ENCODE measurements around the gene PAAF1.

Gene PAAF1, protein sequence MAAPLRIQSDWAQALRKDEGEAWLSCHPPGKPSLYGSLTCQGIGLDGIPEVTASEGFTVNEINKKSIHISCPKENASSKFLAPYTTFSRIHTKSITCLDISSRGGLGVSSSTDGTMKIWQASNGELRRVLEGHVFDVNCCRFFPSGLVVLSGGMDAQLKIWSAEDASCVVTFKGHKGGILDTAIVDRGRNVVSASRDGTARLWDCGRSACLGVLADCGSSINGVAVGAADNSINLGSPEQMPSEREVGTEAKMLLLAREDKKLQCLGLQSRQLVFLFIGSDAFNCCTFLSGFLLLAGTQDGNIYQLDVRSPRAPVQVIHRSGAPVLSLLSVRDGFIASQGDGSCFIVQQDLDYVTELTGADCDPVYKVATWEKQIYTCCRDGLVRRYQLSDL

DNA sequence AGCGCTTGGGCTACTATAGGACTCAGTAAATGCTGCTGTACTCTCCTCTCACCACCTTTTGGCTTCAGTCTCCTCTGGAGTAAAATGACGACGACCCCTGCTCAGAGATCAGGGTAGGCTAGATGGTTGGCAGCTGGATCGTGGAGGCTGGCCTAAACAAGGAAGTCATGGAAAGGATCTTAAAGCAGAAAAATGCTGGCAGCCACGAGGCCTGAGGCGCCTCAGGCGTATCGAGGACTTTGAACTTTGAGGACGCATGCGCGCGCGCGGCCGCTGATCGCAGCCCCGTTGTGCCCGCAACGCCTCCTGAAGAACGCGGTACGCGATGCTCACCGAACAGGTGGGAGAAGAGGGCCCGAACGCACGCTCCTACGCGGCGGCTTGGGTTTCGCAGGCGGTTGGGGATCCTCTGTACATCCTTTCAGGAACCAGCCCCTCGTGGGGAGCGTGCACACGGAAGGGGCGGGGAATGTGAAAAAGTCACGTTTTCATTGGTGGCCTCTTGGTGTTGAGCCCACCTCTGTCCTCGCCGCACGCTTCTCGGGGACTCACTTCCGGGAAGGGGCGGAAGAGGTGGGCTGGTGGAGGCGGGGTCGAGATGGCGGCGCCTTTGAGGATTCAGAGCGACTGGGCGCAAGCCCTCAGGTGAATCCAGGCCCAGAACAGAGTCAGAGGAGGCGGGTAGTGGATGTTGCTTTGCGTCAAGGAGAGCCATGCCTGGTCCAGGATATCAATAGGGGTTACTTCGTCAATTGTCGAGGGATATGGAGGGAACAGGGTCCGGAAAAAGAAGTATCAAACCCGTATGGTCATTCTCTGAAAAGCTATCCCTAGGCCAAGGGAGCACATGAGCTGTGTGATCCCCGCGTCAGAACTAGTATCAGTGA, at the start of gene PAAF1, which contains the start of gene COA4:
Gene PAAF1 (plus strand): TSS at position 576 of the 887 bp plus-strand sequence. CDS start 23 bp downstream, at position 599.
Gene COA4 (minus strand): TSS at position 423 of the 887 bp plus-strand sequence. CDS start 3,468 bp downstream, outside the sequence.
- TF ChIP-seq, protein P1, sequence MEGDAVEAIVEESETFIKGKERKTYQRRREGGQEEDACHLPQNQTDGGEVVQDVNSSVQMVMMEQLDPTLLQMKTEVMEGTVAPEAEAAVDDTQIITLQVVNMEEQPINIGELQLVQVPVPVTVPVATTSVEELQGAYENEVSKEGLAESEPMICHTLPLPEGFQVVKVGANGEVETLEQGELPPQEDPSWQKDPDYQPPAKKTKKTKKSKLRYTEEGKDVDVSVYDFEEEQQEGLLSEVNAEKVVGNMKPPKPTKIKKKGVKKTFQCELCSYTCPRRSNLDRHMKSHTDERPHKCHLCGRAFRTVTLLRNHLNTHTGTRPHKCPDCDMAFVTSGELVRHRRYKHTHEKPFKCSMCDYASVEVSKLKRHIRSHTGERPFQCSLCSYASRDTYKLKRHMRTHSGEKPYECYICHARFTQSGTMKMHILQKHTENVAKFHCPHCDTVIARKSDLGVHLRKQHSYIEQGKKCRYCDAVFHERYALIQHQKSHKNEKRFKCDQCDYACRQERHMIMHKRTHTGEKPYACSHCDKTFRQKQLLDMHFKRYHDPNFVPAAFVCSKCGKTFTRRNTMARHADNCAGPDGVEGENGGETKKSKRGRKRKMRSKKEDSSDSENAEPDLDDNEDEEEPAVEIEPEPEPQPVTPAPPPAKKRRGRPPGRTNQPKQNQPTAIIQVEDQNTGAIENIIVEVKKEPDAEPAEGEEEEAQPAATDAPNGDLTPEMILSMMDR (IDR thresholded peaks at IDR 0.05; ENCODE audit: low read depth, low read length, missing control alignments), result no peak
- DNase-seq (ENCODE audit: low read depth), result peak; percentile 88
- peak within 1 kb of the TSS; percentile 75 for H3K4me3 ChIP-seq (ENCODE audit: low read depth, low read length)
- in situ Hi-C loops (cut with HindIII; ENCODE audit: low sequenced_read_pairs), result no loop called here

DNA sequence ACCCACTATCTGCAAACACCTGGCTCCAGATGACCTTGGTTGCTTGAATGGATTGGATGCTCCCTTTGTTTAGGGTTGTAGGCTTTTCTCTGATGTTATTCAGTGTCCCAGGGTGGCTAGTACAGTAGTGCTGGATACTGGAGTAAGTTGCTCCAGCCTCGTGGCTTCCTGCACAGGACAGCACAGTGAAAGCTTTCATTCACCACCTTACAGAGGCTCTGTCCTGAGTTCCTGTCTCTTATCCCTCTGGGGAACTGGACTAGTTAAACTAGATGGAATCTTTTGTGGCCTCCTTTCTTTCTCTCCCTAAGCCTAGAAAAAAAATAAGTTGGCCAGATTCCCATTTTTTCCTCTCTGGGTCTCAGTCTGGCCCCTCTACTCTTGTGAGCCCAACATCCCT, 46.5 kb upstream of the PAAF1 start:
- no peak overlapping the region for H3K4me3 ChIP-seq (ENCODE audit: low read depth, low read length)
- TF ChIP-seq, protein P1 (IDR thresholded peaks at IDR 0.05; ENCODE audit: low read depth, low read length, missing control alignments), result no peak
- in situ Hi-C loops (cut with HindIII; ENCODE audit: low sequenced_read_pairs), result no loop called here
- DNase-seq (ENCODE audit: low read depth), result no peak

DNA sequence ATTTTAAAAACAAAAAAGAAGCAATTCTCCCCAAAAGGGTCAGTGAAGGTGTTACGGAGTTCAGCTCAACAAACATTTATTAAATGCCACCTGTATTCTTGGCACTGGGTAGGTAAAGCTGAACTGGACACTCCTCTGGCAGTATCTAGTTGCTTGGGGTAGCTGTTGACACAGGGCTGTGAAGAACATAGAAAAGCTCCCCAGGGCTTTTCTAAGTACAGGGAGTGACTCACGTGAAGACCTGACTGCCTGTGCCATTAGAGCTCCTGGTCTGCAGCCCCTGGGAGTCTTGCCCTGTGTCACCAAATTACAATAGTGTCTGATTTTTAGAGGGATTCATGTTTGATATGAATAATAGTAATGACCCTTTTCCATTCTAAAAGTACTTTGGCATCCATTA, 43.7 kb upstream of the PAAF1 start:
- H3K4me3 ChIP-seq (ENCODE audit: low read depth, low read length), result no peak overlapping the region
- in situ Hi-C loops (cut with HindIII; ENCODE audit: low sequenced_read_pairs), result no loop called here
- TF ChIP-seq, protein P1 (IDR thresholded peaks at IDR 0.05; ENCODE audit: low read depth, low read length, missing control alignments), result no peak
- no peak for DNase-seq (ENCODE audit: low read depth)

DNA sequence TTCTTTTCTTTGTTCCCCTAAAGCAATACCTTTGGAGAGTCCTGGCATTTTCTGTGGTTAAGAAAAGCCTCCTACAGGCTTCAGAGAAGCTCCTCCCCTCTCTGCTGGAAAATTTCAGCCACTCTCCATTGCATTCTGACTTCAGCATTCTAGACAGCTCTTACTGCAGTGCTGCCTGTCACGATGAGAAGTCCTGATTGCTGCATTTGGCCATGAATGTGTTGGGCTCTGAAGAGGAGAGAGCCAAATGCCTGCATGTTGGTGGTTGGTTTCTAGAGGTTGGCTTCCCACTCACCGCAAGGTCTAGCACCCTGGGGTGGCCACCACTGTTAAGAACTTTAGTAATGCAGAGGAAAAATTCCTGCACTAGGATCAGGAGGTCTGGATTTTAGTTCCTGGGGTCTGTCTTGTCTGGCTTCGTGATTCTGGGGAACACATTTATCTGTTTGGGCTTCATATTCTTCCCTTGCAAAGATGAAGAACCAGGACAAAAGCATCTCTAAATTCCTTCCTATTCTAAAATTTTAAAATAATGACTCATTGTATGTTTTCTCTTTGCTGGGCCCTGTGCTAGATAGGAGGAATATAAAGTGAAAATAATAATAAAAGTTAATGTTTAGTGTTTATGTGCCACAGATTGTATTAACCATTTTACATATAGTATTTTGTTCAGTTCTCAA, 38.2 kb upstream of the PAAF1 start:
- DNase-seq (ENCODE audit: low read depth), result peak; percentile 53
- TF ChIP-seq, protein P1 (IDR thresholded peaks at IDR 0.05; ENCODE audit: low read depth, low read length, missing control alignments), result no peak
- no peak overlapping the region for H3K4me3 ChIP-seq (ENCODE audit: low read depth, low read length)
- in situ Hi-C loops (cut with HindIII; ENCODE audit: low sequenced_read_pairs), result no loop called here

DNA sequence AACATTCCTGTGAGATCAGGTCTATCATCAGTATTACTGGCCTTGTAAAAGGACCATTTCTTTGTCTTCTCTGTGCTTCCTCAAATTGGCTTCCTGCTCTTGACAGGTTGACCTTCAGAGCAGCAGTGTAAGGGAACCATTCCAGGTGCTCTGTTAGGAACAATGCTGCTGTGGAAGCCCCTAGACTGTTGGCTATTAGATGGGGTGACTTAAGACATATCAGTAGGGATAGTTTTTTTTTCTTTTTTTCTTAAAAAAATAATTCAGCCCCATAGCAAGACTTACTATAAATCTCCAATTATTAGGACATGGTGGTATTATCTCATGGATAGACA, 37.7 kb upstream of the PAAF1 start:
- DNase-seq (ENCODE audit: low read depth), result no peak
- TF ChIP-seq, protein P1 (IDR thresholded peaks at IDR 0.05; ENCODE audit: low read depth, low read length, missing control alignments), result no peak
- H3K4me3 ChIP-seq (ENCODE audit: low read depth, low read length), result no peak overlapping the region
- in situ Hi-C loops (cut with HindIII; ENCODE audit: low sequenced_read_pairs), result no loop called here

Data from astrocyte of the cerebellum (primary cell).